Measurements from ENCODE around the gene FLVCR2. TPM values are rescaled to one million over a fixed set of nuclear protein-coding genes. Genes with fewer than 3 reads are reported as not detected.

FLVCR2 gene
- total RNA-seq, 2 experiments from 2014 or later = 0.50 to 4.4 TPM

- Mint-ChIP-seq H3K9me3 (peaks cover 5% of the 10 kb centered on the region), H3K4me1 (ENCODE audit: low read depth) (no peaks in the 10 kb centered on the region), H3K4me3 (no peak overlapping the region), H3K27me3 (no peaks in the 10 kb centered on the region), H3K27ac (no peak overlapping the region), H3K36me3 (ENCODE audit: low read depth) (peaks cover 56% of the 10 kb centered on the region)
- ChIA-PET POLR2A (no interaction called here), CTCF (interaction anchor here (2.3 kb wide), 1 partner anchor 12 kb away, joined by 12 read pairs; no protein-coding TSS in a partner anchor)
- no peak for DNase-seq
- no peak for TF ChIP-seq CTCF (IDR thresholded peaks at IDR 0.05)
- ATAC-seq = no peak
- intact Hi-C loops (cut with micrococcal nuclease) = no loop called here
These were observed 119.0 kb downstream of the FLVCR2 start for GRCh38 chr14:75697386-75697785.

Other genes starting within 250 kb of the FLVCR2 start
- 1 to 10 TPM; 1.3 to 1.4 TPM for gene JDP2, start 150.6 kb upstream of the FLVCR2 start, total RNA-seq
- 10 to 100 TPM; 46.4 to 47.0 TPM for gene BATF, start 56.2 kb upstream of the FLVCR2 start, total RNA-seq
- 10 to 100 TPM; 13.4 to 14.9 TPM for gene ERG28, start 82.3 kb downstream of the FLVCR2 start, total RNA-seq
- gene TTLL5, start 82.6 kb downstream of the FLVCR2 start, total RNA-seq = 10 to 100 TPM; 23.6 to 27.2 TPM